Neural crest cell (in vitro differentiated cells): ENCODE results near the gene KIAA0319L. TPM values are rescaled to one million over a fixed set of nuclear protein-coding genes. Genes with fewer than 3 reads are reported as not detected.

Source experiments
- DNase-seq: peaks from one replicate; pipeline ENCODE4 v3.0.0; 2021; ENCODE audit warnings: low read depth, mixed read lengths, low spot score
- H3K27ac Mint-ChIP-seq: one replicate; pipeline ENCODE4 v1.8.0; 2021; ENCODE audit warnings: mild to moderate bottlenecking, mixed read lengths; ENCODE audit not compliant: unreplicated experiment
- H3K27me3 Mint-ChIP-seq: 2 replicates; pipeline ENCODE4 v1.8.0; 2021; ENCODE audit warnings: low read depth, mild to moderate bottlenecking, mixed read lengths
- H3K36me3 Mint-ChIP-seq: 2 replicates; pipeline ENCODE4 v1.8.0; 2021; ENCODE audit warnings: low read depth, mild to moderate bottlenecking, mixed read lengths
- H3K4me1 Mint-ChIP-seq: 2 replicates; pipeline ENCODE4 v1.8.0; 2021; ENCODE audit warnings: mixed read lengths
- H3K4me3 Mint-ChIP-seq: one replicate; pipeline ENCODE4 v1.8.0; 2021; ENCODE audit warnings: mild to moderate bottlenecking, mixed read lengths
- H3K9me3 Mint-ChIP-seq: 2 replicates; pipeline ENCODE4 v1.8.0; 2021; ENCODE audit warnings: mixed read lengths
- total RNA-seq: library from RNA; stranded (reverse); gene quantifications from 2 replicates; pipeline ENCODE4 v1.2.1, GENCODE V29; 2021
- TF ChIP-seq, protein P1 (sequence below): fragments of 200-600 bp; sonication (generic); conservative IDR thresholded peaks from 2 replicates; pipeline ENCODE4 v1.5.0; 2021; ENCODE audit warnings: antibody characterized with exemption, mild to moderate bottlenecking

KIAA0319L gene
- total RNA-seq, 1 donor from 2014 or later = 54.2 TPM

DNA sequence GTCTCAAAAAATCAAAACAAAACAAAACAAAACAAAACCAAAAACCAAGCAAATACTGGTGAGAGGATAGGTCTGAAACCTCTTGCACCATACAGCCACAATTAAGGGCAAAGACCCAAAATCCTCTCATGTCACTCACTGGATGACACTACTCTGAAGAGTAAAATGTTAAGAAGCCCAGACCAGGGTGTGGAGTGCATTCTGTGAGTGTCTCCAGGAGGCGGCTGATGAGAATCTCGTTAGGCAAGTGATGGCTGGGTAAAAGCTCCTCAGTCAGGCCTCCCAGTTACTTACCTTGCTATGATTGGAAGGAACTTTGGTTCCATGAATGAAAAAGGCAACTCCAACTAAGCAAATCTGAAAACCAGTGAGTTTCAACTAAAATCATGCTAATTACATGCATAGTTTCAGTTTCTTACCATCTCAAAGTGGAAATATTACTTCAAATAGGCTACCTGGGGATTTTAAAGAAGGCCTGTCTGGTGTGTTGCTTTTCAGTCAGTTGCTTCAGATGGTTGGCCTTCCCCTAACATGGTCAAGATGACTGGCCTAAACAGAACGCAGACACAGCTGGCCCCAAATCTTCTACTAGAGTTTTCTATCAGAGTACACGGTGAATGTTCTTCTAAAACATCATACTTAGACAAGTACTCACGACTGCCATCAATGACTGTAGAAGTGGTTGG is 95.1 kb downstream of the KIAA0319L start:
- Mint-ChIP-seq H3K9me3 (peaks cover 12% of the 10 kb centered on the region), H3K27ac (no peak overlapping the region), H3K4me1 (no peaks in the 10 kb centered on the region), H3K36me3 (peaks cover 41% of the 10 kb centered on the region), H3K27me3 (no peaks in the 10 kb centered on the region), H3K4me3 (no peak overlapping the region)
- TF ChIP-seq, protein P1, sequence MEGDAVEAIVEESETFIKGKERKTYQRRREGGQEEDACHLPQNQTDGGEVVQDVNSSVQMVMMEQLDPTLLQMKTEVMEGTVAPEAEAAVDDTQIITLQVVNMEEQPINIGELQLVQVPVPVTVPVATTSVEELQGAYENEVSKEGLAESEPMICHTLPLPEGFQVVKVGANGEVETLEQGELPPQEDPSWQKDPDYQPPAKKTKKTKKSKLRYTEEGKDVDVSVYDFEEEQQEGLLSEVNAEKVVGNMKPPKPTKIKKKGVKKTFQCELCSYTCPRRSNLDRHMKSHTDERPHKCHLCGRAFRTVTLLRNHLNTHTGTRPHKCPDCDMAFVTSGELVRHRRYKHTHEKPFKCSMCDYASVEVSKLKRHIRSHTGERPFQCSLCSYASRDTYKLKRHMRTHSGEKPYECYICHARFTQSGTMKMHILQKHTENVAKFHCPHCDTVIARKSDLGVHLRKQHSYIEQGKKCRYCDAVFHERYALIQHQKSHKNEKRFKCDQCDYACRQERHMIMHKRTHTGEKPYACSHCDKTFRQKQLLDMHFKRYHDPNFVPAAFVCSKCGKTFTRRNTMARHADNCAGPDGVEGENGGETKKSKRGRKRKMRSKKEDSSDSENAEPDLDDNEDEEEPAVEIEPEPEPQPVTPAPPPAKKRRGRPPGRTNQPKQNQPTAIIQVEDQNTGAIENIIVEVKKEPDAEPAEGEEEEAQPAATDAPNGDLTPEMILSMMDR = no peak
- DNase-seq = no peak

DNA sequence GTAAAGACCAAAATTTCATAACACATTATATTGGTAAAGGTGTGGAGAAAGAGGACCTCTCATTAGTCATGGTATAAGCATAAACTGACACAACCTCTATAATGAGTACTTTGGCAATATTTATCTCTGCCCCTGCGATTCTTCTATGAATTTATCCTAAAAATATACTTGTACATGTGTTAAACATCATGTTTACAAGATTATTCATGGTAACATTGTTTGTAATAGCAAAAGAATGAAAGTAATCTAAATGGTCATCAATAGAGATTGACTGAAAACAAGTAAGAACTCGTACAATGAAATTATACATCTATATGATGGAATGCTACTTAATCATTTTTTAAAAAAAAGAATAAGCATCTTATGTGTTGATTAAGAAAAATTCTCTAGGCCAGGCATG is 96.4 kb downstream of the KIAA0319L start:
- no peak for DNase-seq
- no peaks in the 10 kb centered on the region for H3K4me1 Mint-ChIP-seq
- peaks cover 7% of the 10 kb centered on the region for H3K9me3 Mint-ChIP-seq
- peaks cover 37% of the 10 kb centered on the region for H3K36me3 Mint-ChIP-seq
- no peaks in the 10 kb centered on the region for H3K27me3 Mint-ChIP-seq
- H3K27ac Mint-ChIP-seq = no peak overlapping the region
- TF ChIP-seq, protein P1 = no peak
- H3K4me3 Mint-ChIP-seq = no peak overlapping the region

DNA sequence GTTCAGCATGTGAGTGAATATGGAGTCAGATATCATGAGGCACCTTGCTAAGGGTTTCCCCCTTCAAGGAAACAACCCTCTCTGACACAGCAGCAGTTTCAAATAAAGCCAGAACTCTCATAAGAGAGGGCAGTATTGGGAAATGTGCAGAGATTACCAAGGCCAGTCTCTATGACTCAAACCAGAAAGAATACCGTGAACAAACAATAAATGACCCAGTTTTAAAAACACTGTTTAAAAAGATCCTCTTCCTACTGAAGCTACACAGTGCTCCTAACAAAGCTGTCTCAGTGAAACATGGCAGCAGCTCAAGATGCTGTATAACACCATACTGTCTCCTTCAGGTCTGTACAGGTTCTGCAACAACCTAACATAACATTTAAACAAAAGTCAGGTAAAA is 102.6 kb downstream of the KIAA0319L start:
- H3K4me3 Mint-ChIP-seq = no peak overlapping the region
- DNase-seq = no peak
- no peaks in the 10 kb centered on the region for H3K4me1 Mint-ChIP-seq
- no peaks in the 10 kb centered on the region for H3K27me3 Mint-ChIP-seq
- TF ChIP-seq, protein P1 = no peak
- no peaks in the 10 kb centered on the region for H3K9me3 Mint-ChIP-seq
- H3K36me3 Mint-ChIP-seq = peaks cover 4% of the 10 kb centered on the region
- H3K27ac Mint-ChIP-seq = no peak overlapping the region

DNA sequence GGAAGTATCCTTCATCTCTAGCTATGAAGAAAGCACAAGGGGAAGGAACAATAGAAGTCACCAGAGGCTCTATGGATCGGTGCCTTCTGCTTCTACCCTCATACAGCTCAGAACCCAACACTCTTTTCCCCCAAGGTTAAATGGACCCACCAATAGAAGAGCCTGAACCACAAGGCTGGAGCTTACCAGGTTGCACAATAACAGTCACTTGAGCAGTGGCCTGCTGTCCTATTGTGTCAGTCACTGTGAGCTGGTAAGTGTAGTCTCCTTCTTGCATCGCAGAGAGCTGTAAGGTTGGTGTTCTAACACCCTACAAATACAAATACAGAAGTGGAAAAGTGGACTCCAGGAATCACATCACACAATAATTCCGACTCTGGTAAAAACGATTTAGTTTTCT is 103.0 kb downstream of the KIAA0319L start:
- Mint-ChIP-seq H3K9me3 (no peaks in the 10 kb centered on the region), H3K4me1 (no peaks in the 10 kb centered on the region), H3K36me3 (peaks cover 4% of the 10 kb centered on the region), H3K4me3 (no peak overlapping the region), H3K27me3 (no peaks in the 10 kb centered on the region), H3K27ac (peak overlapping the region; percentile 31)
- DNase-seq = no peak
- TF ChIP-seq, protein P1 = no peak

DNA sequence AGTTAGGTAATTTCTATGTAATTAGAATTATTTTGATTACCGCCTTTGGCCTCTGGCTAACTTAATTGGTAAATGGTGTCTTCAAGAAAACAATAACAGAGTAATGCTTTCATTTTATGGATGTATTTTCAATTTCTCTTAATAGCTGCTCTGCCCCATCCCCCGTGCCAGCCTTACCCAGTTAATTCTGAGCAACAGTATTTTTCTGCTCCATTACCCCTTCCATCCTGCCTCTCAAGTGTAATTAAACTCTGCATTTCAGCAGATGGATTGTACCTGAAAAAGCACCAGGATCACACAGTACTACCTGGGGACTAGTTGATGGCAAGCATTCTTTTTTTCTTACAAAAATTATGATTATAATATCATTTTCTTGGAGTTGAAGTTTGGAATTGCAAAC is 104.2 kb downstream of the KIAA0319L start:
- TF ChIP-seq, protein P1 = no peak
- Mint-ChIP-seq H3K4me3 (no peak overlapping the region), H3K27me3 (no peaks in the 10 kb centered on the region), H3K36me3 (peaks cover 4% of the 10 kb centered on the region), H3K4me1 (no peaks in the 10 kb centered on the region), H3K9me3 (no peaks in the 10 kb centered on the region), H3K27ac (no peak overlapping the region)
- no peak for DNase-seq
